Upper lobe of left lung (tissue), 6 donors: ENCODE data around the gene OLFML2B. TPM values are rescaled to one million over a fixed set of nuclear protein-coding genes. Genes with fewer than 3 reads are reported as not detected.

Source experiments
- ATAC-seq, 2 donors: fragments of 200-7000 bp; cut with Tn5 transposase; one replicate each; pipeline ENCODE4 v1.9.1; 2022; ENCODE audit warnings: mild to moderate bottlenecking in 2 of 2, moderate library complexity in 2 of 2; ENCODE audit not compliant: low FRiP score in 2 of 2
- DNase-seq, 2 donors: peaks; one replicate each; pipeline ENCODE4 v3.0.0-alpha.2; 2019 to 2020
- H3K27ac ChIP-seq, 4 donors: fragments of 200-600 bp; sonication (generic); one replicate each; pipeline ENCODE4 v1.5.1; 2016 to 2019
- H3K27me3 ChIP-seq, 4 donors: fragments of 200-600 bp; sonication (generic); one replicate each; pipeline ENCODE4 v1.5.1; 2017 to 2019
- H3K36me3 ChIP-seq, 4 donors: fragments of 200-600 bp; sonication (generic); one replicate each; pipeline ENCODE4 v1.5.1; 2016 to 2019
- H3K4me1 ChIP-seq, 4 donors: fragments of 200-600 bp; sonication (generic); one replicate each; pipeline ENCODE4 v1.5.1; 2018 to 2019
- H3K4me3 ChIP-seq, 4 donors: fragments of 200-600 bp; sonication (generic); one replicate each; pipeline ENCODE4 v1.5.1; 2017 to 2019; ENCODE audit warnings: mild to moderate bottlenecking in 2 of 4, moderate library complexity in 1 of 4
- H3K9me3 ChIP-seq, 4 donors: fragments of 200-600 bp; sonication (generic); one replicate each; pipeline ENCODE4 v1.5.1; 2018 to 2019
- WGBS, 2 donors: methylation state at CpG; one replicate each; pipeline ENCODE4 v1.1.5; 2017 to 2018; 5-methylcytosine and 5-hydroxymethylcytosine counted together
- total RNA-seq, 6 donors: library from RNA; depleted of rRNA in 4 of 6; stranded (reverse); fragments of >200 nt in 4 of 6; gene quantifications; one replicate each; pipeline versions ENCODE4 v1.1.0 to v1.2.1, GENCODE V29; 2016 to 2021
- TF ChIP-seq, protein P1 (sequence below), 6 experiments: fragments of 450-650 bp in 4 of 6; fragments of 200-600 bp in 2 of 6; sonication (generic) in 2 of 6; IDR thresholded peaks; one replicate each; pipeline ENCODE4 v1.5.1; 2016 to 2019; ENCODE audit warnings: antibody characterized with exemption in 6 of 6
- donor health status: DM: no; HTN: no; CAD: no; lungs with moderate emphysema.
- donor health status: DM: no; HTN: yes; CAD: no; lungs with severe emphysema.

The OLFML2B gene
- total RNA-seq, 6 donors from 2014 or later: 5.1 to 51.3 (median 9.9) TPM

DNA sequence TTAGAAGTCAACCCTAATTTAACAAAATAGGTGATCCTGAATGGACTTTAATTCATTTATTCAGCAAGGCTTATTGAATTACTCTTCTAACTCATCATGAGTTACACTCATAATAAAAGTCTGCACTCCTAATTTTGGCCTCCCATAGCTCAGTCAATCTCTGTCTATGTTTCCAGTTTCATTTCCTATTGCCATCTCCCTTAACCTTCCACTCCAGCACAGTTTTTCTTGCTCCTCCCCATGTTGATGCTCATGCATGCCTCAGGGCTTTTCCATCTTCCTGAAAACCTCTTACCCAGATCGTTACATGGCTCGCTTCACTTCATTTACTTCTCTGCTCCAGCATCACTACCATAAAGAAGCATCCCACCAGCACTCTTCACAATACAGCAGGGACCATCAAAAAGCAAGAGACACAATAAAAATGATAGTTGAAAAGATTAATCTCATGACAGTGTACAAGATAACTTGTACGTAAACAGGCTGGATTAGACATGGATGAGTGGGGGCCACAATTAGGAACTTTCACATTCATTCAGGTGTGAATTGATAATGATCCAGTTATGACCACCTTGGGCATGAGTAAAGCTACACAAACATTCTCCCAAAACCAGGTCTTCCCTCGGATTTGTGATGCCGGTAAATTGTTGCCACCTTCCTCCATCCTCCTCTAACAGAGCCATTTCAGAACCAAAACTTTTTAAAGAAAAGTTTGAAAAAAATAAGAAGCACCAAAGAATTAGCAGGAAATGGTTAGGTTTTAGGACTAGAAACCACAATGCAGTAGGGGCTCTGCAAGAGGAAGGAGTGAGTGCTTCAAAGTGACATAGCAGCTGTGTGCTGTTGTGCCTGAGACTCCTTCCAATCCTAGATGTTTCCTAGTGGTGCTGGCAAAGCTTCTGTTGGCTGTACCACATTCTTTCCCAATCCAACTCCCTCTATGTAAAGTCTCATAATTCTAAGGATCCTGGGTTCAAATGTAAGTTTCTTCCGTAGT is 89.8 kb downstream of the OLFML2B start:
- 64 to 69% methylated on average over 6 of the region's 6 CpGs for WGBS, 2 donors
- H3K36me3 ChIP-seq: peaks cover 0 to 13% (median 1%) of the 10 kb centered on the region in 4 donors
- no peaks in the 10 kb centered on the region for H3K27me3 ChIP-seq
- H3K27ac ChIP-seq: peak overlapping the region in 1 of 4 donors; percentile 1
- no peaks in the 10 kb centered on the region for H3K9me3 ChIP-seq
- H3K4me3 ChIP-seq: no peak overlapping the region
- ATAC-seq: no peak
- H3K4me1 ChIP-seq: peaks cover 0 to 5% (median 0%) of the 10 kb centered on the region in 4 donors
- no peak for DNase-seq
- TF ChIP-seq, protein P1, sequence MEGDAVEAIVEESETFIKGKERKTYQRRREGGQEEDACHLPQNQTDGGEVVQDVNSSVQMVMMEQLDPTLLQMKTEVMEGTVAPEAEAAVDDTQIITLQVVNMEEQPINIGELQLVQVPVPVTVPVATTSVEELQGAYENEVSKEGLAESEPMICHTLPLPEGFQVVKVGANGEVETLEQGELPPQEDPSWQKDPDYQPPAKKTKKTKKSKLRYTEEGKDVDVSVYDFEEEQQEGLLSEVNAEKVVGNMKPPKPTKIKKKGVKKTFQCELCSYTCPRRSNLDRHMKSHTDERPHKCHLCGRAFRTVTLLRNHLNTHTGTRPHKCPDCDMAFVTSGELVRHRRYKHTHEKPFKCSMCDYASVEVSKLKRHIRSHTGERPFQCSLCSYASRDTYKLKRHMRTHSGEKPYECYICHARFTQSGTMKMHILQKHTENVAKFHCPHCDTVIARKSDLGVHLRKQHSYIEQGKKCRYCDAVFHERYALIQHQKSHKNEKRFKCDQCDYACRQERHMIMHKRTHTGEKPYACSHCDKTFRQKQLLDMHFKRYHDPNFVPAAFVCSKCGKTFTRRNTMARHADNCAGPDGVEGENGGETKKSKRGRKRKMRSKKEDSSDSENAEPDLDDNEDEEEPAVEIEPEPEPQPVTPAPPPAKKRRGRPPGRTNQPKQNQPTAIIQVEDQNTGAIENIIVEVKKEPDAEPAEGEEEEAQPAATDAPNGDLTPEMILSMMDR (IDR thresholded peaks at IDR 0.05): no peak

Other genes with a start within 250 kb of the OLFML2B start
- 10 to 100 TPM in 2 of 6 donors, 1 to 10 TPM in 4; 5.3 to 16.4 (median 6.5) TPM for gene NOS1AP, start 45.8 kb upstream of the OLFML2B start, total RNA-seq